ENCODE results near the gene ENDOD1.

The ENDOD1 gene

GRCh38 chr11:95148406-95148805, 58.8 kb downstream of the ENDOD1 start:
- Histone ChIP-seq H3K4me3 (ENCODE audit: low read length) (no peak overlapping the region), H3K9ac (ENCODE audit: low read depth, low read length) (no peak overlapping the region), H3K9me3 (replicated peaks; ENCODE audit: low read length) (no peaks in the 10 kb centered on the region), H3K4me1 (ENCODE audit: control insufficient read depth, insufficient read depth, low read length) (peaks cover 44% of the 10 kb centered on the region), H3K27me3 (ENCODE audit: control insufficient read depth, insufficient read depth, low read length) (no peaks in the 10 kb centered on the region), H3K4me2 (ENCODE audit: low read length) (no peak overlapping the region), H3K36me3 (ENCODE audit: insufficient read depth, low read length) (no peaks in the 10 kb centered on the region)

GRCh38 chr11:95148938-95149337, 59.3 kb downstream of the ENDOD1 start:
- Histone ChIP-seq H3K4me2 (ENCODE audit: low read length) (no peak overlapping the region), H3K9me3 (replicated peaks; ENCODE audit: low read length) (no peaks in the 10 kb centered on the region), H3K4me1 (ENCODE audit: control insufficient read depth, insufficient read depth, low read length) (peaks cover 42% of the 10 kb centered on the region), H3K9ac (ENCODE audit: low read depth, low read length) (no peak overlapping the region), H3K4me3 (ENCODE audit: low read length) (no peak overlapping the region), H3K36me3 (ENCODE audit: insufficient read depth, low read length) (no peaks in the 10 kb centered on the region), H3K27me3 (ENCODE audit: control insufficient read depth, insufficient read depth, low read length) (no peaks in the 10 kb centered on the region)

GRCh38 chr11:95149651-95150364, 60.2 kb downstream of the ENDOD1 start:
- Histone ChIP-seq H3K9ac (ENCODE audit: low read depth, low read length) (no peak overlapping the region), H3K4me3 (ENCODE audit: low read length) (no peak overlapping the region)

GRCh38 chr11:95150956-95151684, 61.5 kb downstream of the ENDOD1 start:
- peak overlapping the region; percentile 77 for H3K4me3 ChIP-seq (ENCODE audit: low read length)
- H3K27me3 ChIP-seq (ENCODE audit: control insufficient read depth, insufficient read depth, low read length): no peaks in the 10 kb centered on the region
- peak overlapping the region; percentile 72 for H3K9ac ChIP-seq (ENCODE audit: low read depth, low read length)
- no peaks in the 10 kb centered on the region for H3K36me3 ChIP-seq (ENCODE audit: insufficient read depth, low read length)
- H3K9me3 ChIP-seq (replicated peaks; ENCODE audit: low read length): no peaks in the 10 kb centered on the region
- H3K4me1 ChIP-seq (ENCODE audit: control insufficient read depth, insufficient read depth, low read length): peaks cover 37% of the 10 kb centered on the region
- peak overlapping the region; percentile 98 for H3K4me2 ChIP-seq (ENCODE audit: low read length)

More at GRCh38 chr11:95149651-95150364, 60.2 kb downstream of the ENDOD1 start:
- H3K36me3 ChIP-seq (ENCODE audit: insufficient read depth, low read length): no peaks in the 10 kb centered on the region
- H3K9me3 ChIP-seq (replicated peaks; ENCODE audit: low read length): no peaks in the 10 kb centered on the region
- H3K4me1 ChIP-seq (ENCODE audit: control insufficient read depth, insufficient read depth, low read length): peaks cover 37% of the 10 kb centered on the region
- peak overlapping the region; percentile 98 for H3K4me2 ChIP-seq (ENCODE audit: low read length)
- no peaks in the 10 kb centered on the region for H3K27me3 ChIP-seq (ENCODE audit: control insufficient read depth, insufficient read depth, low read length)

- Histone ChIP-seq H3K4me3 (ENCODE audit: low read length) (no peak overlapping the region), H3K9me3 (replicated peaks; ENCODE audit: low read length) (no peaks in the 10 kb centered on the region), H3K9ac (ENCODE audit: low read depth, low read length) (no peak overlapping the region)
Measured at GRCh38 chr11:95152876-95153856, 63.5 kb downstream of the ENDOD1 start.

GRCh38 chr11:95153857-95154246, 64.2 kb downstream of the ENDOD1 start:
- Histone ChIP-seq H3K27me3 (ENCODE audit: control insufficient read depth, insufficient read depth, low read length) (no peaks in the 10 kb centered on the region), H3K4me2 (ENCODE audit: low read length) (no peak overlapping the region), H3K9me3 (replicated peaks; ENCODE audit: low read length) (no peaks in the 10 kb centered on the region), H3K4me1 (ENCODE audit: control insufficient read depth, insufficient read depth, low read length) (peaks cover 19% of the 10 kb centered on the region), H3K36me3 (ENCODE audit: insufficient read depth, low read length) (no peaks in the 10 kb centered on the region), H3K4me3 (ENCODE audit: low read length) (no peak overlapping the region), H3K9ac (ENCODE audit: low read depth, low read length) (no peak overlapping the region)

More at GRCh38 chr11:95152876-95153856, 63.5 kb downstream of the ENDOD1 start:
- Histone ChIP-seq H3K4me1 (ENCODE audit: control insufficient read depth, insufficient read depth, low read length) (peaks cover 22% of the 10 kb centered on the region), H3K27me3 (ENCODE audit: control insufficient read depth, insufficient read depth, low read length) (no peaks in the 10 kb centered on the region), H3K36me3 (ENCODE audit: insufficient read depth, low read length) (no peaks in the 10 kb centered on the region), H3K4me2 (ENCODE audit: low read length) (no peak overlapping the region)

GRCh38 chr11:95154514-95154913, 64.9 kb downstream of the ENDOD1 start:
- no peak overlapping the region for H3K4me3 ChIP-seq (ENCODE audit: low read length)
- no peak overlapping the region for H3K4me2 ChIP-seq (ENCODE audit: low read length)
- H3K36me3 ChIP-seq (ENCODE audit: insufficient read depth, low read length): no peaks in the 10 kb centered on the region
- H3K9ac ChIP-seq (ENCODE audit: low read depth, low read length): no peak overlapping the region
- peaks cover 19% of the 10 kb centered on the region for H3K4me1 ChIP-seq (ENCODE audit: control insufficient read depth, insufficient read depth, low read length)
- no peaks in the 10 kb centered on the region for H3K9me3 ChIP-seq (replicated peaks; ENCODE audit: low read length)
- no peaks in the 10 kb centered on the region for H3K27me3 ChIP-seq (ENCODE audit: control insufficient read depth, insufficient read depth, low read length)

- Histone ChIP-seq H3K4me1 (ENCODE audit: control insufficient read depth, insufficient read depth, low read length) (peaks cover 12% of the 10 kb centered on the region), H3K4me3 (ENCODE audit: low read length) (no peak overlapping the region), H3K27me3 (ENCODE audit: control insufficient read depth, insufficient read depth, low read length) (no peaks in the 10 kb centered on the region), H3K36me3 (ENCODE audit: insufficient read depth, low read length) (no peaks in the 10 kb centered on the region), H3K9ac (ENCODE audit: low read depth, low read length) (no peak overlapping the region), H3K4me2 (ENCODE audit: low read length) (no peak overlapping the region), H3K9me3 (replicated peaks; ENCODE audit: low read length) (no peaks in the 10 kb centered on the region)
Measured at GRCh38 chr11:95155385-95155784, 65.7 kb downstream of the ENDOD1 start.

- Histone ChIP-seq H3K27me3 (ENCODE audit: control insufficient read depth, insufficient read depth, low read length) (no peaks in the 10 kb centered on the region), H3K9me3 (replicated peaks; ENCODE audit: low read length) (no peaks in the 10 kb centered on the region), H3K4me3 (ENCODE audit: low read length) (no peak overlapping the region), H3K4me2 (ENCODE audit: low read length) (no peak overlapping the region), H3K9ac (ENCODE audit: low read depth, low read length) (no peak overlapping the region), H3K4me1 (ENCODE audit: control insufficient read depth, insufficient read depth, low read length) (peaks cover 5% of the 10 kb centered on the region), H3K36me3 (ENCODE audit: insufficient read depth, low read length) (no peaks in the 10 kb centered on the region)
Measured at GRCh38 chr11:95156133-95156721, 66.6 kb downstream of the ENDOD1 start.

GRCh38 chr11:95156916-95157541, 67.4 kb downstream of the ENDOD1 start:
- H3K4me1 ChIP-seq (ENCODE audit: control insufficient read depth, insufficient read depth, low read length): no peaks in the 10 kb centered on the region
- H3K4me3 ChIP-seq (ENCODE audit: low read length): no peak overlapping the region
- H3K9ac ChIP-seq (ENCODE audit: low read depth, low read length): no peak overlapping the region
- H3K9me3 ChIP-seq (replicated peaks; ENCODE audit: low read length): no peaks in the 10 kb centered on the region
- H3K4me2 ChIP-seq (ENCODE audit: low read length): no peak overlapping the region
- no peaks in the 10 kb centered on the region for H3K27me3 ChIP-seq (ENCODE audit: control insufficient read depth, insufficient read depth, low read length)
- no peaks in the 10 kb centered on the region for H3K36me3 ChIP-seq (ENCODE audit: insufficient read depth, low read length)

Measured in skeletal muscle satellite cell (primary cell).